GM21526 (cell line): ENCODE measurements around the gene C10orf71.

Experiments
- ATAC-seq: cut with Tn5 transposase; IDR thresholded peaks from one replicate; pipeline ENCODE4 v1.9.1; 2021; ENCODE audit warnings: moderate library complexity; ENCODE audit not compliant: unreplicated experiment, low FRiP score

Gene C10orf71

DNA sequence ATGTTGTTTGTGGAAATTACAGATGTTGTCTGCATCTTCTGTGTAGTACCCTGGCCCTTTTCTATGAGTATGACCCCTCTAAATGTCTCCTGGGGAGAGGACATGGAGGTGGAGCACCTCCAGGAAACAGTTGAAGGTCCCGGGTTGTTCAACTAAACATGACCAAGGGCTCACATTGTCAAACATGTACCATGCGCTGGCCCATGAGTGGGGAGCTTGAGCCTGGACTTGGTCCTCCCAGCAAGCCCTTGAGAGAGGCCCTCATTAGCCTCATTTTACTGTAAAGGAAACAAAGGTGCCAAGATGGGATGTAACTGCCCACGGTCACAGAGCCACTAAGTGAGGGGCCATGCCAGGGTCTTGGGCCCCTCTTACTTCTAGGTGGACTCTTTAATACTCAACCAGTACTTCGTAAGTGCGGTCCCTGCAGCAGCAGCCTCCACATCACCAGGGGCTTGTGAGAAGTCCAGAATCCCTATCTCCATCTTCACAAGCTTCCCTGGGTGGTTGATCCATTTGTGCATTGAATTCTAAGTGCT is 31.2 kb downstream of the C10orf71 start:
- ATAC-seq: no peak

DNA sequence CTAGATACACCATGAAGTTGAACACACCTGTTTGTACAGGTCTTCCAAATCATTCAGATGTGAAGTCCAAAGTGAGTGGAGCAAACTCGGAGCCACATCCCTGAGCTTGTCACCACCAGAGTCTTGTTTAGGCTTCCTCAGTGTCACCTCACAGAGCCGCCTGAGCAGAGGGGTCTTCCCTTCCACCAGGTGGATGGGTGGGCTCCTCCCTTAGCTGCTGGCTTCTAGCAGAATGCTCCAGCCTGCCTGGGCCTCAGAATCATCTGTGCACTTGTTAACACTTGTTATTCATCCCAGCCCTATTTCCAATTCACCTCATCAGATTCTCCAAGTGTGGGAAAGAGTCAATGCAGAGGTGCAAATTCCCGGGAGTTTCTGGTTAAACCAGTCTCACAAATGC is 32.5 kb downstream of the C10orf71 start:
- no peak for ATAC-seq

DNA sequence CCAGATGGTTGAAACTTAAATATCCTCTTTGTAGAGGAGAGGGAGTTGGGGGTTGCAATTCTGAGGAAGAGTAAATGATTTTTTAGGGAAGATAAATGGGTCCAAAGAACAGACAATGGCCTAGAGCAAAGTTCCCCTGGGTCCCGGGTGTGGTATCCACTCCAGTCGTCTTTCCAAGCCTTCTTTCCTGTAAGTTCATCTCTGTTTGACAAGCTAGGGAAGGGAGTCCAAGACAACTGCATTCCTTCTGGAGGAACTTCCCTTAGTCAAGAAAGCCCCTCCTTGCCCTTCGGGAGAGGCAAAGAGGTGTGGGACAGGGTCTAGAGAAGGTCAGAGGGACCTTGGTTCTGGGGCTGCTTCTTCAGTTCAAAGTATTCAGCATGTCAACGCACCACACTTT is 33.4 kb downstream of the C10orf71 start:
- ATAC-seq: no peak

DNA sequence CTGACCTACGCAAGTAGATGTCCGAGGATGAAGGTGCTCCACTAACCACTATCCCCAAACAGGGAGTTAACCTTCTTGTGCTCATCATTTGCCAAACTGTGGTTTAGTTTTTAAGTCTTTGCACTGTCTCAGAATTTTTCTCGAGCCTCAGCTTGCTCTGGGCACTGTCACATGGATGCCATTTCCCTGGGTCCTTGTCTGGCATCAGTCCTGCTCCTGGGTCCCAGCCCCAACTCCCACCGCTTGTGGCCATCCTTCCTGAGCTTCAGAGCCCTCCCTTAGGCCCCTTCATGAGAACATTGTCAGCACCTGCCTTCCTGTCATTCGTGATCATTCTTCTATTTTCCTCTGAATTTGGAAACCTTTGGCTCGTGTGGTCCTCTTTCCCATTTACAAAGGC is 33.8 kb downstream of the C10orf71 start:
- ATAC-seq: no peak

- ATAC-seq: no peak
Observed at GRCh38 chr10:49333192-49333591, 34.2 kb downstream of the C10orf71 start.

GRCh38 chr10:49334964-49335363 is 36.0 kb downstream of the C10orf71 start:
- no peak for ATAC-seq

DNA sequence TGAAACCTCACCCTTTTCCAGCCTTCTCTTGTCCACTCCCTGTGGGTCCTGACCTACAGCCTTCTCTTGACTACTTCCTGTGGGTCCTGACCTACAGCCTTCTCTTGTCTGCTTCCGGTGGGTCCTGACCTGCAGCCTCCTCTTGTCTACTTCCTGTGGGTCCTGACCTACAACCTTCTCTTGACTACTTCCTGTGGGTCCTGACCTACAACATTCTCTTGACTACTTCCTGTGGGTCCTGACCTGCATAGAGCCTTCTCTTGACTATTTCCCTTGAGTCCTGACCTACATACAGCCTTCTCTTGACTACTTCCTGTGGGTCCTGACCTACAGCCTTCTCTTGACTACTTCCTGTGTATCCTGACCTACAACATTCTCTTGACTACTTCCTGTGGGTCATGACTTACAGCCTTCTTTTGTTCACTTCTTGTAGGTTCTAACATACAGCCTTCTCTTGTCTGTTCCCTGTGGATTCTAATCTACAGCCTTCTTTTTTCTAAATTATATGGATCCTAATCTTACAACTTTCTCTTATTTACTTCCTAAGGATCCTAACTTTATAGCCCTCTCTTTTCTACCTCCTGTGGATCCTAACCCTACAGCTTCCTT is 36.5 kb downstream of the C10orf71 start:
- ATAC-seq: no peak

DNA sequence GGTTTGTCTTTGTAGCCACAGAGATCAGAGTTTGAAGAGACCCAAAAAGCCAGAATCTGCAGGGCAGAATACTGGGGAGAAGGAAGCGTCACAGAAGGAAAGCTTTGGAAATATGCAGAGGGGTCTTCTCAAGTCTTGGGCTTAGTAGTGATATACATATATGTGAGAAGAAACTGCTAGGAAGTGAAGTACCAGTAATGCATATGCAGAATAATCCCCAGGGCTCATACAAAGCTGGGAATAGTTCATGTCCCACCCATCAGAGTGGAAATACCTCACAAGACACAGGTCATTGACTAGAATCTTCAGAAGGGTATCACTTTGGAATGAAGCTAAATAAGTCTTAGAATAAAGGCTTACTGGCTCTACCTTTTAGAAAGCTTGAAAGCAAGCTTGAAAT is 39.6 kb downstream of the C10orf71 start:
- no peak for ATAC-seq

DNA sequence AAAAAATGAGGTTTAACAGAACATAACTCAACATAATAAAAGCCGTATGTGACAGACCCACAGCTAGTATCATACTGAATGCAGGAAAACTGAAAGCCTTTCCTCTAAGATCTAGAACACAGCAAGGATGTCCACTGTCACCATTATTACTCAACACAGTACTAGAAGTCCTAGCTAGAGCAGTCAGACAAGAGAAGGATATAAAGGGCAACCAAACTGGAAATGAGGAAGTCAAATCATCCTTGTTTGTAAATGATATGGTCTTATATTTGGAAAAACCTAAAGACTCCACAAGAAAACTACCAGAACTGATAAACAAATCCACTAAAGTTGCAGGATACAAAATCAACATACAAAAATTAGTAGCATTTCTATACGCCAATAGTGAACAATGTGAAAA is 45.9 kb downstream of the C10orf71 start:
- no peak for ATAC-seq

GRCh38 chr10:49347342-49347741 is 48.4 kb downstream of the C10orf71 start:
- ATAC-seq: no peak

- ATAC-seq: no peak
Observed at GRCh38 chr10:49347827-49348226, 48.9 kb downstream of the C10orf71 start.

DNA sequence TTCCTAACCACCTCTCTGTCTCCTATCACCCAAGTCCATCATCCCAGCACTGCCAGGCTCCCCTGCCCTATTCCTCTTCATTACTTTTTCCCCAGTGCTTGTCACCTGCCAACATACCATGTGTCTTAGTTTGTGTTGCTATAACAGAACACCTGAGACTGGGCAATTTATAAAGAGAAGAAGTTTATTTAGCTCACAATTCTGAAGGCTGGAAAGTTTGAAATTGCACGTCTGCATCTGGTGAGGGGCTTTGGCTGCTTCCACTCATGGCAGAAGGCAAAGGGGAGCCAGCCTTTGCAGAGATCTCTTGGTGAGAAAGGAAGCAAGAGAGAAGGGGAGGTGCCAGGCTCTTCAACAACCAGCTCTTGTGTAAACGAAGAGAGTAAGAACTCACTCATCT is 49.6 kb downstream of the C10orf71 start:
- ATAC-seq: no peak

GRCh38 chr10:49349390-49349789 is 50.4 kb downstream of the C10orf71 start:
- ATAC-seq: no peak

DNA sequence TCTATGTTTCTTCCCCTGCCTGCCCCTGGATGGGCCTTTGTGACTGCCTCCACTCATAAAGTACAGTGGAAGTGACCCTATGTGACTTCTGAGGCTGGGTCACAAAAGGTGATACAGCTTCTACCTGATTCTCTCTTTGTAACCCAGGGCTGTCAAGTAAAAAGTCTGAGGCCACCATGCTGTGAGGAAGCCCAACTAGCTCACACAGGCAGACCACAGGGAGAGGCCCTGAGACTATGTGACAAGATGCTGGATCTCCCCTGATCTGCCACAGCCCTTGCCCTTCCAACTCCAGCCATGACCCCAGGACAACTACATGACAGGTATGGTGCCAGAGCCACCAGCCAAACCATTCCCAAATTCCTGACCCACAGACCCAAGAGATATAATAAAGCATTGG is 51.2 kb downstream of the C10orf71 start:
- ATAC-seq: no peak

DNA sequence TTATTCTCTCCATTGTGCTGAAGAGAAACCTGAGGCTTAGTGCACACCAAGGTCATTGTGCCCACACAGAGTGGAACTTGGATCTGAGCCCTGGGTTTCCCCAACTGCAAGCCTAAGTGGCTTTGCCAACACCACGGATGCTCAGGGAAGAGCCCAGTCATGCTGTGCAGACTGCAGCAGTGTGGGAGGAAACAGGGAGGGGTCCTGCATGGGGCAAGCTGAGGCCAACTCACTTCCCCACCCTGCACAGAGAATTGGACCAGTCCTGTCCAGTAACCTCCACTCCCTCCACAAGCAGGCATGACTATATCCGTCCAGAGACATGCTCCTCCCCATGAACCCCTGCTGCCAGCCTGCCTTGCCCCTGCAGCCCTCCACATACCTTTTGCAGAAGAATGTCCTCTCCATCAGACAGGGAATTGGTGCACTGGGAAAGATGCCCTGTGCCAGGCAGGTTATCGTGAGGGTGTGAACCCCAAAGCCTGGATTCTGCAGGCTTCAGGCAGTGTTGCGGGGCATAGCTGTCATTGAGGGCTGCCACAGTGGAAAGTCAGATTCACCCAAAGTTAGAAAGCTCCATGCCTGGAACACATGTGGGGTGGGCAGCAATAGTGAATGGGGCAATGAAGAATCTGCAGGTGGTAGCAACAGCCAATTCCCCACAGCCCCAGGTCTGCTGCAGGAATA is 52.0 kb downstream of the C10orf71 start:
- ATAC-seq: no peak

GRCh38 chr10:49351669-49352068 is 52.7 kb downstream of the C10orf71 start:
- ATAC-seq: no peak

GRCh38 chr10:49352323-49352722 is 53.4 kb downstream of the C10orf71 start:
- no peak for ATAC-seq

DNA sequence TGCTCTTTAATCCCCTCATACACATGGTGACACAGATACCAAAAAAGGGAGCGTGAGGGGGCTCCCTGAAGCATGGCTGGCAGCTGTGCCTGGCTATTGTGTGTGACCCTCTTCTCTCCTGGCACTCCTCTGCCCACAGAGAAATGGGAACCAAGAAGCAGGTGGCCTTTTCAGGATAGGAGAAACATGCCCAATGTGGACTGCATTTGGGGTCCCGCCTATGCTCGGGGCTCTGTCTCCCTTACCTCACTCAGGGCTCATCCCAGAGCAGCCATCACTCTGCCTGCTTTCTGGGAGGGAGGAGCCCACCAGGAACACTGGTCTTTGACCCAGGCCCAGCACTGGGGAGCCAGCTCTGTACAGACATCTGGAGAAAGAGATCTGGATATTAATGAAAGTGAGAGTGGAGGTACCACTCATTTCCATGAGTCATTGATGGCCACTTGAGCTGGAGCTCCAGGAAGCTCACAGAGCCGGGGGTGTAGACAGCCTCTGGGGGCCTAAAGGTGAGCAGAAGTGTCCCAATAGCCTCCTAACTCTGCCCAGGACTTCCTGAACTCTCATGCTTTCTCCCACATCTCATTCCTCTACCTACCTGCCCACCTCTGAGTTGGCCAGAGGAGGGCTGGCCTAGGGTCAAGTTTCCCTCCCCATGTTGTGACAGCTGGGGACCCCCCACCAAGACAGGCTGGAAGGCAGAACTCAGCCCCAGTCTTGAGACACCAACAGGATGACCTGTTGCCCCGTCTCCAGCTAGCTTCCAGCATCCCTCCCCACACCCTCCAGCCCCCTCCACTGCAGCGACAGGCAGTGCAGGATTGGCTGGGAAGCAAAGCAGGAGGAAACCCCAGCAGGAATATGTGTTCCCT is 54.3 kb downstream of the C10orf71 start:
- ATAC-seq: no peak

DNA sequence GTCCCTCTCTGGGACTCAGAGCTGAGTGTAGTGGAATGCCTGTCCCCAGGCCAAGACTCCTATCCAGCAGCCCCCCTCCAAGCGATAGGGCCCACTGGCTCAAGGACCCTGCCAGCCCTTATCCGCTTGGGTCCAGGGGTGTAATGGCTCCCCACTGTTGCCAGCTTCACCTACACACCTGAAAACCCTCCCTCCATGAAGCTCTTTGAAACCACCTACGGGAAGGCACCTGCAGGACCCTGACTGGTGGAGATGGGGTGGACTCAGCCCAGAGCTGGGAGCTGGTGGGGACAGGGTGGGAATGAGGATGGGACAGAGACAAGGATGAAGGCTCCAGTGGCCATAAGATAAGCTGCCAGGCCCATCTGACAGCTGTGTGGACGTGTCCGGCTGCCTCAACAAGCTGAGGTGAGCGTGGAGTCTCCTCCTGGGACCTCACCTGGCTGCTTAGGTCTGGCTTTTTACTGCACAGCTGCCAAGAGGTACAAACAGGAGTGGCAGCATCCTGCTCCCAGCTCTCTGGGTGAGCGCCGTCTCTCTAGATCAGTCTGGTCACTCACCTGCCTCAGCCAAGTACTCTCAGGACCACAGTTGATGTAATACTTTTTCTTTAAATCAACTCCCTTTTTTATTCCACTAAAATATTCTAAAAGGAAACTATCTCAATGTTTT is 55.1 kb downstream of the C10orf71 start:
- no peak for ATAC-seq

DNA sequence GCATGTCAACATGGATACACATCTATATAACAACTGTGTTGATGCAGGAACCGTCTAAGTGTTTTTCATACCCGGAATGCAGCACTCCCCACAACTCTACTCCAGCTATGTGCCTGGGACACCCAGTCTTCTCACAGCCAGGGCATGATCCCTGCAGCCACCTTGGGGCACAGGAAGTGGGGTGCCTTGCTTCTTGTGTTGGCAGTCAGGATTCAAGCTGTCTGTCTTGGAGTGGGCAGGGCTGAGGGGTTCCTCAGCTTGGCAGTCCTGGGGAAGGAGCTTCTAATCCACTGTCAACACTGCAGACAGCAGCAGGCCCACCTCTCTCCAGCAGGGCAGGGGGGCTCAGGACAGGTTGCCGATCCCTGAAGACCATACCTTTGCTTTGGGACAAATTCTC is 55.6 kb downstream of the C10orf71 start:
- ATAC-seq: no peak

DNA sequence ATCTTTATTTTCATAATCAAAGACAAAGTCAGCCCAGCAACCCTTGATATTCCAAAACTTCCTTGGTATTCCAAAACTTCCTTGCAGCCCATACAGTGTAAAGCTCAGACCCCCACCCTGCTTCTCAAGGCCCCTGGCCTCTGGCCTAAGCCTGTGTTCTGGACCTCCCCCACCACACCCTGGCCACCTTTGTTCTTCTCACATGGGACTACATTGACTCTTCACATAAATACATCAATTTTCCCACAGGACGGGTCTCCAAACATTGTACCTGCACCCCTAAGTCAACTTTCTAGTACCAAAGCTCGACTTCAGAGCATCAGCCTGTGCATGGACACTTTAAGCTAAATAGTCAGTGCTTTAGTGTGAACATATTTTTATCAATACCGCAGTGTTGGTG is 56.3 kb downstream of the C10orf71 start:
- ATAC-seq: no peak
